SU-DHL-6 (cell line): ENCODE results near the gene PDGFC.

Experiments used
- H2AFZ ChIP-seq: fragments of 200-600 bp; sonication (generic); 2 replicates; pipeline ENCODE4 v1.6.1; 2014; ENCODE audit warnings: low read depth, mild to moderate bottlenecking, moderate library complexity, mixed read lengths, antibody characterized with exemption, low read length; ENCODE audit not compliant: severe bottlenecking
- H3F3A ChIP-seq: fragments of 200-600 bp; shearing (Covaris generic); 2 replicates; pipeline ENCODE4 v1.6.0; 2016; ENCODE audit warnings: antibody characterized with exemption, mild to moderate bottlenecking; ENCODE audit not compliant: insufficient read depth
- H3K27ac ChIP-seq: fragments of 200-600 bp; sonication (generic); 2 replicates; pipeline ENCODE4 v1.5.1; 2016; ENCODE audit warnings: low read depth, mild to moderate bottlenecking, low read length, moderate library complexity, mixed read lengths
- H3K27me3 ChIP-seq: fragments of 200-600 bp; sonication (generic), shearing (Covaris generic); 2 replicates; pipeline ENCODE4 v1.6.0; 2014; ENCODE audit warnings: mild to moderate bottlenecking, low read length
- H3K36me3 ChIP-seq: fragments of 200-600 bp; sonication (generic); 2 replicates; pipeline ENCODE4 v1.6.1; 2014; ENCODE audit warnings: mild to moderate bottlenecking, low read length, mixed read lengths
- H3K4me2 ChIP-seq: fragments of 300-600, 200-600 bp; shearing (Covaris generic), sonication (generic); 2 replicates; pipeline ENCODE4 v1.6.0; 2014; ENCODE audit warnings: low read length, low read depth, mild to moderate bottlenecking; ENCODE audit not compliant: poor library complexity, severe bottlenecking
- H3K4me3 ChIP-seq: fragments of 200-600 bp; sonication (generic); 2 replicates; pipeline ENCODE4 v1.5.1; 2014; ENCODE audit warnings: antibody characterized with exemption, low read length, mild to moderate bottlenecking, mixed read lengths; ENCODE audit not compliant: insufficient read depth, poor library complexity, severe bottlenecking
- H3K79me2 ChIP-seq: fragments of 200-600 bp; sonication (generic); 2 replicates; pipeline ENCODE4 v1.6.1; 2014; ENCODE audit warnings: mild to moderate bottlenecking, low read length, moderate library complexity; ENCODE audit not compliant: insufficient read depth
- H3K9ac ChIP-seq: fragments of 200-600 bp; sonication (generic); 2 replicates; pipeline ENCODE4 v1.7.0; 2014; ENCODE audit warnings: mild to moderate bottlenecking, low read length
- H3K9me2 ChIP-seq: fragments of 200-600 bp; sonication (generic); replicated peaks from 2 replicates; pipeline ENCODE4 v1.6.1; 2014; ENCODE audit warnings: low read length; ENCODE audit not compliant: insufficient read depth
- H3K9me3 ChIP-seq: fragments of 200-600 bp; sonication (generic); 2 replicates; pipeline ENCODE4 v1.6.1; 2014; ENCODE audit warnings: low read length, mixed read lengths; ENCODE audit not compliant: insufficient read depth
- H4K20me1 ChIP-seq: fragments of 200-600 bp; sonication (generic); 2 replicates; pipeline ENCODE4 v1.6.1; 2014; ENCODE audit warnings: low read depth, mild to moderate bottlenecking, antibody characterized with exemption, low read length, moderate library complexity, mixed read lengths
- CTCF ChIP-seq: fragments of 200-600 bp; sonication (generic); IDR thresholded peaks from one replicate; pipeline ENCODE4 v1.5.1; 2017; ENCODE audit warnings: antibody characterized with exemption, mild to moderate bottlenecking, low read length, moderate library complexity; ENCODE audit not compliant: insufficient read depth, poor library complexity, severe bottlenecking
- EZH2phosphoT487 ChIP-seq: fragments of 200-600 bp; sonication (generic), shearing (Covaris generic); conservative IDR thresholded peaks from 2 replicates; pipeline ENCODE4 v1.6.1; 2018; ENCODE audit warnings: mild to moderate bottlenecking, antibody characterized with exemption, low read length, moderate library complexity, mixed read lengths

Gene PDGFC

GRCh38 chr4:156953951-156954350 is 17.6 kb downstream of the PDGFC start:
- H3K36me3 ChIP-seq: no peaks in the 10 kb centered on the region
- no peaks in the 10 kb centered on the region for H4K20me1 ChIP-seq
- H3K4me2 ChIP-seq: no peak overlapping the region
- no peaks in the 10 kb centered on the region for H3K9me2 ChIP-seq
- no peaks in the 10 kb centered on the region for H3K79me2 ChIP-seq
- TF ChIP-seq EZH2phosphoT487 (no peak), CTCF (no peak)
- H2AFZ ChIP-seq: no peak overlapping the region
- no peaks in the 10 kb centered on the region for H3K27me3 ChIP-seq
- no peak overlapping the region for H3K9ac ChIP-seq
- H3K27ac ChIP-seq: no peak overlapping the region
- no peak overlapping the region for H3K4me3 ChIP-seq
- no peaks in the 10 kb centered on the region for H3F3A ChIP-seq
- no peaks in the 10 kb centered on the region for H3K9me3 ChIP-seq

GRCh38 chr4:156953001-156953400 is 18.6 kb downstream of the PDGFC start:
- H3K9me2 ChIP-seq: no peaks in the 10 kb centered on the region
- H2AFZ ChIP-seq: no peak overlapping the region
- no peaks in the 10 kb centered on the region for H4K20me1 ChIP-seq
- H3K27ac ChIP-seq: no peak overlapping the region
- no peak overlapping the region for H3K4me2 ChIP-seq
- H3K27me3 ChIP-seq: no peaks in the 10 kb centered on the region
- no peaks in the 10 kb centered on the region for H3F3A ChIP-seq
- TF ChIP-seq CTCF: no peak
- no peak for TF ChIP-seq EZH2phosphoT487
- no peaks in the 10 kb centered on the region for H3K9me3 ChIP-seq
- H3K36me3 ChIP-seq: no peaks in the 10 kb centered on the region
- H3K4me3 ChIP-seq: no peak overlapping the region
- H3K9ac ChIP-seq: no peak overlapping the region
- H3K79me2 ChIP-seq: no peaks in the 10 kb centered on the region

GRCh38 chr4:156952078-156952759 is 19.4 kb downstream of the PDGFC start:
- H3K4me3 ChIP-seq: no peak overlapping the region
- no peaks in the 10 kb centered on the region for H3K9me3 ChIP-seq
- no peaks in the 10 kb centered on the region for H3K36me3 ChIP-seq
- no peaks in the 10 kb centered on the region for H4K20me1 ChIP-seq
- H2AFZ ChIP-seq: no peak overlapping the region
- no peak overlapping the region for H3K4me2 ChIP-seq
- no peak overlapping the region for H3K9ac ChIP-seq
- no peaks in the 10 kb centered on the region for H3K27me3 ChIP-seq
- no peak overlapping the region for H3K27ac ChIP-seq
- no peak for TF ChIP-seq EZH2phosphoT487
- no peak for TF ChIP-seq CTCF
- H3K9me2 ChIP-seq: no peaks in the 10 kb centered on the region
- H3K79me2 ChIP-seq: no peaks in the 10 kb centered on the region
- no peaks in the 10 kb centered on the region for H3F3A ChIP-seq
